Left ventricle myocardium inferior (tissue), 1 donor: Measurements from ENCODE around the gene AJAP1. TPM values are rescaled to one million over a fixed set of nuclear protein-coding genes. Genes with fewer than 3 reads are reported as not detected.

Source experiments
- DNase-seq: peaks from one replicate; pipeline ENCODE4 v3.0.0-alpha.2; 2020
- H3K27ac ChIP-seq: fragments of 200-600 bp; replicated peaks from 2 replicates; pipeline ENCODE4 v1.8.0; 2021
- H3K27me3 ChIP-seq: fragments of 200-600 bp; 2 replicates; pipeline ENCODE4 v1.8.0; 2021; ENCODE audit warnings: low read depth
- H3K36me3 ChIP-seq: fragments of 200-600 bp; 2 replicates; pipeline ENCODE4 v1.8.0; 2021
- H3K4me1 ChIP-seq: fragments of 200-600 bp; 2 replicates; pipeline ENCODE4 v1.8.0; 2021
- H3K4me3 ChIP-seq: fragments of 200-600 bp; 2 replicates; pipeline ENCODE4 v1.8.0; 2021; ENCODE audit warnings: mild to moderate bottlenecking, moderate library complexity
- H3K9me3 ChIP-seq: fragments of 200-600 bp; replicated peaks from 2 replicates; pipeline ENCODE4 v1.8.0; 2021
- intact Hi-C: fragments of 100-400 bp; cut with micrococcal nuclease; formaldehyde crosslinking; loops from one replicate; pipeline ENCODE4 v1.11.0; 2022
- total RNA-seq: library from RNA; stranded (reverse); fragmentation: NEBNext Ultra II Directional; extraction: Animal tissue kit (Norgen Biotek cat#: 25700); gene quantifications from one replicate; pipeline ENCODE4 v1.2.1, GENCODE V29; 2021
- TF ChIP-seq, protein P1 (sequence below): fragments of 200-600 bp; IDR thresholded peaks from 2 replicates; pipeline ENCODE4 v1.8.0; 2021; ENCODE audit warnings: antibody characterized with exemption, mild to moderate bottlenecking, borderline replicate concordance
- donor health status: DM: no; HTN: yes; CAD: no; lungs with severe emphysema.

AJAP1 gene
- total RNA-seq, 1 donor from 2014 or later, result 0.16 TPM

GRCh38 chr1:4745560-4745959 is 91.2 kb downstream of the AJAP1 start:
- intact Hi-C loops, result no loop called here
- Histone ChIP-seq H3K4me3 (no peak overlapping the region), H3K36me3 (no peaks in the 10 kb centered on the region), H3K9me3 (no peaks in the 10 kb centered on the region), H3K4me1 (no peaks in the 10 kb centered on the region), H3K27me3 (peaks cover 74% of the 10 kb centered on the region), H3K27ac (no peak overlapping the region)
- TF ChIP-seq, protein P1, sequence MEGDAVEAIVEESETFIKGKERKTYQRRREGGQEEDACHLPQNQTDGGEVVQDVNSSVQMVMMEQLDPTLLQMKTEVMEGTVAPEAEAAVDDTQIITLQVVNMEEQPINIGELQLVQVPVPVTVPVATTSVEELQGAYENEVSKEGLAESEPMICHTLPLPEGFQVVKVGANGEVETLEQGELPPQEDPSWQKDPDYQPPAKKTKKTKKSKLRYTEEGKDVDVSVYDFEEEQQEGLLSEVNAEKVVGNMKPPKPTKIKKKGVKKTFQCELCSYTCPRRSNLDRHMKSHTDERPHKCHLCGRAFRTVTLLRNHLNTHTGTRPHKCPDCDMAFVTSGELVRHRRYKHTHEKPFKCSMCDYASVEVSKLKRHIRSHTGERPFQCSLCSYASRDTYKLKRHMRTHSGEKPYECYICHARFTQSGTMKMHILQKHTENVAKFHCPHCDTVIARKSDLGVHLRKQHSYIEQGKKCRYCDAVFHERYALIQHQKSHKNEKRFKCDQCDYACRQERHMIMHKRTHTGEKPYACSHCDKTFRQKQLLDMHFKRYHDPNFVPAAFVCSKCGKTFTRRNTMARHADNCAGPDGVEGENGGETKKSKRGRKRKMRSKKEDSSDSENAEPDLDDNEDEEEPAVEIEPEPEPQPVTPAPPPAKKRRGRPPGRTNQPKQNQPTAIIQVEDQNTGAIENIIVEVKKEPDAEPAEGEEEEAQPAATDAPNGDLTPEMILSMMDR, result no peak
- DNase-seq, result no peak

GRCh38 chr1:4749406-4749805 is 95.0 kb downstream of the AJAP1 start:
- intact Hi-C loops, result no loop called here
- Histone ChIP-seq H3K4me1 (no peaks in the 10 kb centered on the region), H3K27me3 (peaks cover 50% of the 10 kb centered on the region), H3K9me3 (peaks cover 11% of the 10 kb centered on the region), H3K27ac (no peak overlapping the region), H3K36me3 (no peaks in the 10 kb centered on the region), H3K4me3 (no peak overlapping the region)
- TF ChIP-seq, protein P1, result no peak
- no peak for DNase-seq

GRCh38 chr1:4750177-4750576 is 95.8 kb downstream of the AJAP1 start:
- no peak for DNase-seq
- TF ChIP-seq, protein P1, result no peak
- no peaks in the 10 kb centered on the region for H3K36me3 ChIP-seq
- H3K4me1 ChIP-seq, result no peaks in the 10 kb centered on the region
- intact Hi-C loops, result no loop called here
- peaks cover 14% of the 10 kb centered on the region for H3K9me3 ChIP-seq
- H3K27ac ChIP-seq, result no peak overlapping the region
- no peak overlapping the region for H3K4me3 ChIP-seq
- H3K27me3 ChIP-seq, result peaks cover 54% of the 10 kb centered on the region

DNA sequence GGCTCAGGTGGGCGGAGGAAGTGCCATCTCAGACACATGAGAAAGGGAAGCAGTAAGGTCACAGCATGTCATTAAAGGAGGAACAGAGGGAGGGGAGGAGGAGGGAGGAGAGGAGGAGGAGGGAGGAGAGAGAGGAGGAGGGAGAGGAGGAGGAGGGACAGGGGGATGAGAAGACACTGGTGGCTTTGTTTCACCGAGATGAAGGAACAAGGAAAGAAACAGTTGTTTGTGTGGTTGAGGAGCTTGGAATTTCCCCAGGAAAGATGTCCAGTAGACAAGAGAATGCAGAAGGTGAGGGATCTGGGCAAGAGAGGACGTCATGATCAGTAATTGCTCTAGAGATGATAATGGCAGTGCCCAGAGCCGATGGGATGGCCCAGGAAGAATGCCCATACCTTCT is 97.7 kb downstream of the AJAP1 start:
- intact Hi-C loops, result no loop called here

DNA sequence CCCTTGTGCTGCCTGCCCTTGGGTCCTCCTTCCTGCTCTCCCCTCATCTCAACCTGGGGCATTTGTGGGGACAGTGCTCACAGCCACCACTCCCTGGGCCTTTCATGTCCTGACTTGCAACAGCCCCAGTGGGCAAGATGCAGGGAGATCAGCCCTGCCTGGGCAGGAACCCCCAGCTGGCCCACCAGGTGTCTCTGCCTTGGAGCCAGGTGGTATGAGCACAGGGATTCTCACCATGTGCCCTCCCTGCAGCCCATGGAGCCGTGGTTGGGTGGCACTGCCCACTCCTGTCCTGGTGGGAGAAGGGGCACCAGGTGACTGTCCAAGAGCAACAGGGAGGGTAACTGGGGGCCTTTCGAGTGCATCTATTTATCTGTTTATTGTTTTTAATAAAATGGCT is 100.4 kb downstream of the AJAP1 start:
- H3K27ac ChIP-seq, result no peak overlapping the region
- H3K4me3 ChIP-seq, result no peak overlapping the region
- TF ChIP-seq, protein P1, result no peak
- H3K36me3 ChIP-seq, result no peaks in the 10 kb centered on the region
- H3K9me3 ChIP-seq, result peaks cover 14% of the 10 kb centered on the region
- H3K27me3 ChIP-seq, result peaks cover 61% of the 10 kb centered on the region
- H3K4me1 ChIP-seq, result no peaks in the 10 kb centered on the region
- intact Hi-C loops, result no loop called here
- DNase-seq, result no peak

More for the DNA sequence above, 97.7 kb downstream of the AJAP1 start:
- TF ChIP-seq, protein P1, result no peak
- no peak overlapping the region for H3K27ac ChIP-seq
- H3K36me3 ChIP-seq, result no peaks in the 10 kb centered on the region
- H3K4me1 ChIP-seq, result no peaks in the 10 kb centered on the region
- H3K4me3 ChIP-seq, result no peak overlapping the region
- peaks cover 54% of the 10 kb centered on the region for H3K27me3 ChIP-seq
- peaks cover 14% of the 10 kb centered on the region for H3K9me3 ChIP-seq
- no peak for DNase-seq

- Histone ChIP-seq H3K4me3 (no peak overlapping the region), H3K4me1 (no peaks in the 10 kb centered on the region), H3K27me3 (peaks cover 61% of the 10 kb centered on the region), H3K9me3 (peaks cover 14% of the 10 kb centered on the region), H3K27ac (no peak overlapping the region), H3K36me3 (no peaks in the 10 kb centered on the region)
- DNase-seq, result no peak
- intact Hi-C loops, result no loop called here
- TF ChIP-seq, protein P1, result no peak
Measured at GRCh38 chr1:4755301-4755845, 101.0 kb downstream of the AJAP1 start.
